HG02571 (cell line): ENCODE results near the gene MAP6.

Source experiments
- ATAC-seq: cut with Tn5 transposase; IDR thresholded peaks from one replicate; pipeline ENCODE4 v1.9.1; 2021; ENCODE audit warnings: mild to moderate bottlenecking, moderate library complexity; ENCODE audit not compliant: unreplicated experiment

Gene MAP6

GRCh38 chr11:75667255-75667830, 1.5 kb downstream of the MAP6 start:
- no peak for ATAC-seq

- no peak for ATAC-seq
These were observed 2.8 kb downstream of the MAP6 start for GRCh38 chr11:75665990-75666389.

GRCh38 chr11:75665126-75665525, 3.7 kb downstream of the MAP6 start:
- ATAC-seq: no peak

GRCh38 chr11:75664389-75664788, 4.4 kb downstream of the MAP6 start:
- no peak for ATAC-seq

GRCh38 chr11:75663808-75664207, 5.0 kb downstream of the MAP6 start:
- ATAC-seq: no peak

- ATAC-seq: no peak
These were observed 9.0 kb downstream of the MAP6 start for GRCh38 chr11:75659836-75660235.

DNA sequence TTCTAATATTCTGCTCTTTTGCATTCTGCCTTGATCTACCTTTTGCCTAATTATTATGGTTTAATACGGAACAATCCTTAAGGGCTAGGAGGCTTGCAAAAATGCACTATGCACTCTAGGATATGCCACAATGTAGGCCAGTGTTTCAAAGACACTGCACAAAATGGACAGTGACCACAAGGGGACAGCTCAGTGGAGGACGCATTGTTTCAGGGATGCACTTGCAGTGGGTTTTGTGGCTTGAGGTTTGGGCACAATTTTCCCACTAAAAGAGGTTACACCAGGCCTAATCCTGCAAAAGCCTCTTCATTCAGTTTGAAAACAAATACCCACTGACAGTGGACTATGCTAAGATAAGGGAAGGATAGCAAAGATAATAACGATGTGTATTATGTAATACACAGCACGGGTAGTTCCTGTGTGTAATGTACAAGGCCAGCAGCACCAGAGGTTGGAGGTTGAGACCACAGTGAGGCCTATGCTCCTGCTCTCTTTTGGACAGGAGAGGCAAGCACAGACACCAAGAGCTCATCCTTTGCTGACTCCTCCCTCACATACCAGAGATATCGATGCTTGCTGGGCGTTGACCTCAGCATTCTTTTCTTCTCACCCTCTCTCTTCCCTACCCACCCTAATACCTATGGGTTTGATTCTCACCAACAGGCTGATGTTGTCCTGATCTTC, 12.7 kb downstream of the MAP6 start:
- ATAC-seq: no peak

GRCh38 chr11:75655605-75656004, 13.2 kb downstream of the MAP6 start:
- ATAC-seq: no peak

- ATAC-seq: no peak
These were observed 14.5 kb downstream of the MAP6 start for GRCh38 chr11:75654314-75654713.

DNA sequence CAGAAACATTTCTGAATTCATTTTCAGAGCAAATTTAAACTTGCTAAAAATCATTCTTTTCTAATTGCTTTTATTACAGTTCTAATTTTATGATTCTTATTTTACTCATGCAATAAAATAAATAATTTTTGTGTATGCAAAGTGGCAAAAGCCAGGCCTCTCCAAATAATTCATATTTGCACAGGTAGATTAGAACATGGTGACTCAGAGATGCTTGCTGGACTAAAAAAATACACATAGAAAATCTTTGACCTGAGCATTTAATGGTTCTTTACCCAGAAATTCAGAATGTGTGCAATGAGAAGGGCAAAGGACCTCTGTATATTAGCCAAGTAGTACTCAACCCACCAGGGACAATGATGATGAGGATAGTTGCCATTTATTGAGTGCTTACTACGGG, 15.3 kb downstream of the MAP6 start:
- ATAC-seq: no peak

GRCh38 chr11:75652936-75653335, 15.9 kb downstream of the MAP6 start:
- no peak for ATAC-seq

GRCh38 chr11:75651218-75651617, 17.6 kb downstream of the MAP6 start:
- ATAC-seq: no peak

DNA sequence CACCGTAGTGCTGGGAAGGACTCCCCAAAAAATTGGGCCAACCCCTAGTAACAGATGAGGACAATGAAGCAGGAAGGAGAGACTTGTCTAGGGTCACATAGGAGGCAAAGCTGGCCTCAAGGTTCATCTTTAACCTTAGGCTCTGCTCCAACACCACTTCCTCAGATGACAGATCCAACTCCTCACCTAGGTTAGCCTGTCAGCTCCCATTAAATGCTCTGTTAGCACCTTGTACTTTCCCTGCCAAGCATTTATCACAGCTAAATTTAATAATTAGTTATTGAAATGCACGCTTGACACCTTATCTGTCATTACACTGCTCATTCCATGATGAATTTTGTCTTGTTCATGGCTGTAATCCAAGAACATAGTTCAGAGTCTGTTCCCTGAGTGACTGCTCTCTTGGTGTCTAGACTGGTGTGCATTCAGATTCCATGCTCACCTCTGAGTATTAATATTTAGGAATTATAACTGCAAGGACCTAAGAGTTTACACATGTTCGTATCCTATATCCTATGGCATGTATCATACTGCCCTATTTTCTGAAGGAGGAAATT, 18.6 kb downstream of the MAP6 start:
- ATAC-seq: no peak

DNA sequence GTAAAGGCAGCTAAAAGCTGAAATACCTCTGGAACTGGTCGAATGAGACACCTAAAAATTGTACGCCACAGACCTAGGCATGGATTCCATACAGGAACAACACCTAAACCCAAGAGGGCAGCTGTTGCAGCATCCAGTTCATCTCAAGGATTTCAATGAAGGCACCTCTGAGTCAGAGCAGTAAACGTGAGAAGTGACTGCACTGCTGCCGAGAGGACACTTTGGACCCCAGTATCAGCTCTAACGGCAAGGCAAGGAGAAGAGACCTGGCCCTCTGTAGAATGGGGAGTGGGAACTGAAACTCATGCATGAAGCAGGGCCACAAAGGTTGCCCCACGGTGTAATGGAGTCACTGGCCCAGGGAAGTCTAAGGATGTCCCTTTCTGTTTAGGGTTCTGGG, 23.9 kb downstream of the MAP6 start:
- ATAC-seq: no peak

DNA sequence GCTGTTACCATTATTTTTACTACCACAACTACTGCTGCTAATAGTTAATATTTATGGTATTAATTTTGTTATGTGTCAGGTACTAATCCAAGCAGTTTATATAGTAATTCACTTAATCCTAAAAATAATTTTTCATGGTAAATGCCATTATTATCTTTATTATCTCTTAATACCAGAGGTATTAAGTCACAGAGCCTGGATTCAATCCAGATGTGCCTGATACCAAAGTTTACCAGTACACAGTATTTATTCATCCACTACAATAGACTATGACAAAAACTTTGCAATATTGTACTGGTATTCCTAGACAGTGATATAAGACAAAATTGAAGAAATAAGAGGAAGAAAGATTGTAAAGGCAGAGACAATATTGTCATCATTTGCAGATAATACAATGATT, 24.5 kb downstream of the MAP6 start:
- no peak for ATAC-seq

- ATAC-seq: no peak
These were observed 26.3 kb downstream of the MAP6 start for GRCh38 chr11:75642402-75643113.

GRCh38 chr11:75639762-75640181, 29.1 kb downstream of the MAP6 start:
- no peak for ATAC-seq

DNA sequence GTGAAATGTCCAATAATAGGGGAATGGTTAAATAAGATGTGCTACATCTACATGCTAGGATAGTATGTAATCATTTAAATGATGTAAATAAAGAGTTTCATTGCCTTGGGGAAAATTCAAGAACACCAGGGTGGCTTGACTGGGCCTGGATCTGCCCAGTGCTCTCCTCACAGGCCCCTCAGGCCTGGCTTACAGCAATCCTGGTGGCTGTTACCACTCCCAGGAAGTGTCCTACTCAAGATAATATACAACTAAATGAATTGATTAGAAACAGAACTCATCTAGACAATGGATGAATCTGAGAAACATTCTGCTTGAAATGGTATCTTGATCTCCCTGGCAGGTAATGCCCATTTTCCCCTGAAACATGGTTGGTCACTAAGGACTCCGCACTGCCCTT, 30.8 kb downstream of the MAP6 start:
- ATAC-seq: no peak

- no peak for ATAC-seq
These were observed 33.6 kb downstream of the MAP6 start for GRCh38 chr11:75635066-75635862.

DNA sequence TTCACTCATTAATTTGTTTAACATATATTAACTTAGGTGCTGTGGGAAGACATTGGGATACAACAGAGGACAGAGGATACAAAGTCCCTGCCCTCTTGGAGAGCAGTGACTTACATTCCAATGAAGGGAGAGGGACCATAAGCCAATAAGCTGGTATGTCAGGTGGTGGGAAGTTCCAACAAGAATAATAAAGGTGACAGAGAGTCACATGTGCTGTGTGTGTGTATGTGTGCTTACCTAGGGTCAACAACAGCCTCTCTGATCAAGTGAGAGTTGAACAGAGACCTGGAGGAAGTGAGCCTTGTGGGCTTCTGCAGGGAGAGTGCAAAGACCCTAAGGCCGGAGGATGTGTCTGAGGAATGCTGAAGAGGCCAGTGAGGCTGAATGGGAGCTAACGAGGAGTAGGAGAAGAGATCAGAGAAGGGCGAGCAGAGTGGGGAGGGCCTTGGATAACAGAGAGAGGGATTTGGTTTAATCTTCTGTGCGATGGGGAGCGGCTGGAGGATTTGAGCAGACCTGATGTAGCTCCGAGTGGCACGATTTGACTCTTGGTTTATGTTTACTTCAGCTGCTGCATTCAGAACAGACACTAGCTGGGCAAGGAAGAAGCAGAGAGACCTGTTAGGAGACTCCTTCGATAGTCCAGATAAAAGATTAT, 35.3 kb downstream of the MAP6 start:
- ATAC-seq: no peak

GRCh38 chr11:75632962-75633361, 35.9 kb downstream of the MAP6 start:
- ATAC-seq: no peak
